HCT116 (cell line): Measurements from ENCODE around the gene SLC22A13. TPM values are rescaled to one million over a fixed set of nuclear protein-coding genes. Genes with fewer than 3 reads are reported as not detected.
A peak's percentile ranks its signal among the peaks of the same experiment; 100 is the strongest.

Experiments used
- ATAC-seq: fragments of 200-7000 bp; cut with Tn5 transposase; 2 replicates; pipeline ENCODE4 v1.9.1; 2020; ENCODE audit warnings: mild to moderate bottlenecking, moderate library complexity
- BruUV-seq: library from RNA; stranded (reverse); fragments of 400-500 nt; replicated peaks from 2 replicates; lab custom pipeline; 2021; lab: Mats Ljungman, UMichigan
- CTCF ChIA-PET: fragments of 300-600 bp; sonication (Branson Sonifier 250); formaldehyde crosslinking; loops from one replicate; lab custom pipeline; 2021; ENCODE audit warnings: antibody characterized with exemption; lab: Charles Lee
- POLR2A ChIA-PET: fragments of 300-600, 350-600 bp; sonication (Branson Sonifier 250); formaldehyde crosslinking; loops from one replicate; lab custom pipeline; 2021; ENCODE audit warnings: antibody characterized with exemption; lab: Charles Lee
- RAD21 ChIA-PET, 2 experiments: fragments of 300-600 bp; sonication (Branson Sonifier 250); formaldehyde crosslinking; loops; one replicate each; lab custom pipeline; 2023; ENCODE audit warnings: low total read pairs in 2 of 2; ENCODE audit not compliant: uncharacterized antibody in 2 of 2, unreplicated experiment in 2 of 2, low non-redundant PET in 1 of 2; lab: Charles Lee
- DNase-seq: peaks from one replicate; pipeline ENCODE4 v3.0.0-alpha.2; 2010; ENCODE audit warnings: low read depth, low spot score
- H2AFZ ChIP-seq: fragments of 200-600 bp; shearing (Covaris generic), sonication (generic); 2 replicates; pipeline ENCODE4 v1.6.1; 2017; ENCODE audit warnings: low read depth, mixed run types, mixed read lengths, antibody characterized with exemption, low read length; ENCODE audit not compliant: poor library complexity, severe bottlenecking
- H3K27ac ChIP-seq: 2 replicates; pipeline ENCODE4 v1.5.1; 2012; ENCODE audit warnings: low read depth, low read length
- H3K27me3 ChIP-seq: fragments of 200-600 bp; sonication (generic); 2 replicates; pipeline ENCODE4 v1.6.1; 2016; ENCODE audit warnings: mixed run types, low read length, mixed read lengths; ENCODE audit not compliant: insufficient read depth
- H3K36me3 ChIP-seq, 2 experiments: fragments of 200-500 bp in 1 of 2; fragments of 200-600 bp in 1 of 2; sonication (Bioruptor generic) in 1 of 2; sonication (generic) in 1 of 2; 2 replicates each; pipeline versions ENCODE4 v1.5.1 to v1.6.1; 2014 to 2016; ENCODE audit warnings: low read length in 2 of 2, inconsistent platforms in 1 of 2, mixed read lengths in 1 of 2, mixed run types in 1 of 2; ENCODE audit not compliant: insufficient read depth in 2 of 2, control insufficient read depth in 1 of 2
- H3K4me1 ChIP-seq, 2 experiments: fragments of 200-600 bp in 1 of 2; sonication (generic) in 1 of 2; 2 replicates each; pipeline versions ENCODE4 v1.5.1 to v1.6.1; 2012 to 2017; ENCODE audit warnings: low read length in 2 of 2, inconsistent platforms in 1 of 2, mild to moderate bottlenecking in 1 of 2, mixed read lengths in 1 of 2, mixed run types in 1 of 2, moderate library complexity in 1 of 2; ENCODE audit not compliant: insufficient read depth in 2 of 2, control insufficient read depth in 1 of 2
- H3K4me2 ChIP-seq: fragments of 200-600 bp; sonication (generic); 2 replicates; pipeline ENCODE4 v1.6.1; 2017; ENCODE audit warnings: mixed run types, low read length, mixed read lengths
- H3K4me3 ChIP-seq, 2 experiments: fragments of 200-600 bp in 1 of 2; sonication (generic) in 1 of 2; replicated peaks in 1 of 2; 2 replicates each; pipeline ENCODE4 v1.5.1; 2011 to 2016; ENCODE audit warnings: low read length in 2 of 2, control low read depth in 1 of 2, low read depth in 1 of 2, mild to moderate bottlenecking in 1 of 2, mixed read lengths in 1 of 2, mixed run types in 1 of 2
- H3K79me2 ChIP-seq: fragments of 200-600 bp; sonication (generic); 2 replicates; pipeline ENCODE4 v1.6.1; 2017; ENCODE audit warnings: mild to moderate bottlenecking, mixed run types, low read length, moderate library complexity, mixed read lengths; ENCODE audit not compliant: insufficient read depth
- H3K9ac ChIP-seq: fragments of 200-600 bp; sonication (generic); 2 replicates; pipeline ENCODE4 v1.6.1; 2016; ENCODE audit warnings: low read length, mixed read lengths
- H3K9me2 ChIP-seq: fragments of 200-600 bp; sonication (generic), shearing (Covaris generic); 2 replicates; pipeline ENCODE4 v1.6.1; 2017; ENCODE audit warnings: mixed run types, mild to moderate bottlenecking, moderate library complexity; ENCODE audit not compliant: insufficient read depth
- H3K9me3 ChIP-seq, 2 experiments: fragments of 200-500 bp in 1 of 2; fragments of 200-600 bp in 1 of 2; sonication (Bioruptor generic) in 1 of 2; sonication (generic) in 1 of 2; 2 replicates each; pipeline ENCODE4 v1.6.1; 2014 to 2017; ENCODE audit warnings: low read length in 2 of 2, mixed read lengths in 2 of 2, inconsistent platforms in 1 of 2, low read depth in 1 of 2, mild to moderate bottlenecking in 1 of 2, mixed run types in 1 of 2, moderate library complexity in 1 of 2; ENCODE audit not compliant: control insufficient read depth in 1 of 2, insufficient read depth in 1 of 2
- H4K20me1 ChIP-seq: fragments of 200-600 bp; sonication (generic), shearing (Covaris generic); 2 replicates; pipeline ENCODE4 v1.6.1; 2017; ENCODE audit warnings: mixed run types, mild to moderate bottlenecking, moderate library complexity; ENCODE audit not compliant: insufficient read depth
- EGR1 ChIP-seq: IDR thresholded peaks from 2 replicates; pipeline ENCODE4 v1.6.1; 2012; ENCODE audit warnings: low read depth
- ELF1 ChIP-seq: IDR thresholded peaks from 2 replicates; pipeline ENCODE4 v1.6.1; 2012; ENCODE audit warnings: low read depth, borderline replicate concordance
- EZH2 ChIP-seq: fragments of 200-600 bp; sonication (generic); IDR thresholded peaks from 2 replicates; pipeline ENCODE4 v1.6.1; 2017; ENCODE audit warnings: antibody characterized with exemption, mixed run types
- EZH2phosphoT487 ChIP-seq: fragments of 200-600 bp; IDR thresholded peaks from 2 replicates; pipeline ENCODE4 v1.6.1; 2018; ENCODE audit warnings: antibody characterized with exemption, borderline replicate concordance
- FOSL1 ChIP-seq: IDR thresholded peaks from 2 replicates; pipeline ENCODE4 v1.6.1; 2012; ENCODE audit warnings: low read depth
- JUND ChIP-seq: IDR thresholded peaks from 2 replicates; pipeline ENCODE4 v1.6.1; 2012
- POLR2AphosphoS5 ChIP-seq: IDR thresholded peaks from 2 replicates; pipeline ENCODE4 v1.6.1; 2011; ENCODE audit warnings: mild to moderate bottlenecking, low read depth, low read length, moderate library complexity
- RAD21 ChIP-seq: IDR thresholded peaks from 2 replicates; pipeline ENCODE4 v1.6.1; 2012; ENCODE audit warnings: low read depth, mild to moderate bottlenecking
- SIN3A ChIP-seq: IDR thresholded peaks from 2 replicates; pipeline ENCODE4 v1.6.1; 2012; ENCODE audit warnings: low read depth
- SRF ChIP-seq: IDR thresholded peaks from 2 replicates; pipeline ENCODE4 v1.6.1; 2012; ENCODE audit warnings: low read depth
- TCF7L2 ChIP-seq: IDR thresholded peaks from 2 replicates; pipeline ENCODE4 v1.7.0; 2011; ENCODE audit warnings: borderline replicate concordance, inconsistent platforms; ENCODE audit not compliant: insufficient read depth, insufficient read length; ENCODE audit errors: extremely low read depth
- ZFX ChIP-seq: fragments of 450-650 bp; IDR thresholded peaks from 2 replicates; pipeline ENCODE4 v1.6.1; 2017
- intact Hi-C: fragments of 100-400 bp; cut with micrococcal nuclease; formaldehyde crosslinking; loops from 2 replicates; pipeline ENCODE4 v1.10.0; 2022
- total RNA-seq: library from RNA; stranded (reverse); gene quantifications from one replicate; pipeline ENCODE4 v1.2.1, GENCODE V29; 2021; ENCODE audit not compliant: unreplicated experiment
- TF ChIP-seq, protein P1 (sequence below): IDR thresholded peaks from 2 replicates; pipeline ENCODE4 v1.6.1; 2012; ENCODE audit warnings: low read depth
- TF ChIP-seq, protein P2 (sequence below): IDR thresholded peaks from 2 replicates; pipeline ENCODE4 v1.6.1; 2012
- TF ChIP-seq, protein P3 (sequence below): IDR thresholded peaks from 2 replicates; pipeline ENCODE4 v1.6.1; 2012

SLC22A13 gene
- total RNA-seq, 1 experiment from 2014 or later = 0.47 TPM

DNA sequence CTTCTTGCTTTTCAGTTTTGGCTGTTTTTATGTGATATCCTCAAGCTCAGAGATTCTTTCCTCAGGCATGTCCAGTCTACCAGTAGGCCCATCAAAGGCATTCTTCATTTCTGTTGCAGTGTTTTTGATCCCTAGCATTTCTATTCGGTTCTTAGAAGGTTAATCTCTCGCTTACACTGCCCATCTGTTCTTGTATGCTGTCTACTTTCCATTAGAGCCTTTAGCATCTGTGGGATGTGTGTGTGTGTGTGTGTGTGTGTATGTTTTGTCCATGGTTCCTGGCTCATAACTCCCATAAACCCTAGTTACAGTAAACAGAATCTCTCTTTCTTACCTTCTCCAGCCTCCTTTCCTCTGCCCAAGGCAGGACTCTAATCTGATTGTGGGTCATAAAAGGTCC lies 5.1 kb upstream of the SLC22A13 start:
- no peaks in the 10 kb centered on the region for H3K9me3 ChIP-seq
- H3K27me3 ChIP-seq = no peaks in the 10 kb centered on the region
- TF ChIP-seq EGR1 (no peak), RAD21 (no peak), TCF7L2 (no peak)
- TF ChIP-seq, protein P1, sequence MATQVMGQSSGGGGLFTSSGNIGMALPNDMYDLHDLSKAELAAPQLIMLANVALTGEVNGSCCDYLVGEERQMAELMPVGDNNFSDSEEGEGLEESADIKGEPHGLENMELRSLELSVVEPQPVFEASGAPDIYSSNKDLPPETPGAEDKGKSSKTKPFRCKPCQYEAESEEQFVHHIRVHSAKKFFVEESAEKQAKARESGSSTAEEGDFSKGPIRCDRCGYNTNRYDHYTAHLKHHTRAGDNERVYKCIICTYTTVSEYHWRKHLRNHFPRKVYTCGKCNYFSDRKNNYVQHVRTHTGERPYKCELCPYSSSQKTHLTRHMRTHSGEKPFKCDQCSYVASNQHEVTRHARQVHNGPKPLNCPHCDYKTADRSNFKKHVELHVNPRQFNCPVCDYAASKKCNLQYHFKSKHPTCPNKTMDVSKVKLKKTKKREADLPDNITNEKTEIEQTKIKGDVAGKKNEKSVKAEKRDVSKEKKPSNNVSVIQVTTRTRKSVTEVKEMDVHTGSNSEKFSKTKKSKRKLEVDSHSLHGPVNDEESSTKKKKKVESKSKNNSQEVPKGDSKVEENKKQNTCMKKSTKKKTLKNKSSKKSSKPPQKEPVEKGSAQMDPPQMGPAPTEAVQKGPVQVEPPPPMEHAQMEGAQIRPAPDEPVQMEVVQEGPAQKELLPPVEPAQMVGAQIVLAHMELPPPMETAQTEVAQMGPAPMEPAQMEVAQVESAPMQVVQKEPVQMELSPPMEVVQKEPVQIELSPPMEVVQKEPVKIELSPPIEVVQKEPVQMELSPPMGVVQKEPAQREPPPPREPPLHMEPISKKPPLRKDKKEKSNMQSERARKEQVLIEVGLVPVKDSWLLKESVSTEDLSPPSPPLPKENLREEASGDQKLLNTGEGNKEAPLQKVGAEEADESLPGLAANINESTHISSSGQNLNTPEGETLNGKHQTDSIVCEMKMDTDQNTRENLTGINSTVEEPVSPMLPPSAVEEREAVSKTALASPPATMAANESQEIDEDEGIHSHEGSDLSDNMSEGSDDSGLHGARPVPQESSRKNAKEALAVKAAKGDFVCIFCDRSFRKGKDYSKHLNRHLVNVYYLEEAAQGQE = no peak
- TF ChIP-seq, protein P2, sequence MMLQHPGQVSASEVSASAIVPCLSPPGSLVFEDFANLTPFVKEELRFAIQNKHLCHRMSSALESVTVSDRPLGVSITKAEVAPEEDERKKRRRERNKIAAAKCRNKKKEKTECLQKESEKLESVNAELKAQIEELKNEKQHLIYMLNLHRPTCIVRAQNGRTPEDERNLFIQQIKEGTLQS = no peak
- no peaks in the 10 kb centered on the region for H4K20me1 ChIP-seq
- ATAC-seq (no peak), DNase-seq (no peak)
- ChIA-PET RAD21 (no interaction called here), POLR2A (no interaction called here), CTCF (no interaction called here)
- no peaks in the 10 kb centered on the region for H3K4me1 ChIP-seq
- intact Hi-C loops = no loop called here
- H3K4me3 ChIP-seq = no peak overlapping the region
- H3K4me2 ChIP-seq = no peak overlapping the region
- H2AFZ ChIP-seq = no peak overlapping the region
- H3K27ac ChIP-seq = no peak overlapping the region
- no peak overlapping the region for H3K9ac ChIP-seq
- no peaks in the 10 kb centered on the region for H3K79me2 ChIP-seq
- no TSS peak for BruUV-seq
- no peaks in the 10 kb centered on the region for H3K36me3 ChIP-seq
- no peaks in the 10 kb centered on the region for H3K9me2 ChIP-seq

DNA sequence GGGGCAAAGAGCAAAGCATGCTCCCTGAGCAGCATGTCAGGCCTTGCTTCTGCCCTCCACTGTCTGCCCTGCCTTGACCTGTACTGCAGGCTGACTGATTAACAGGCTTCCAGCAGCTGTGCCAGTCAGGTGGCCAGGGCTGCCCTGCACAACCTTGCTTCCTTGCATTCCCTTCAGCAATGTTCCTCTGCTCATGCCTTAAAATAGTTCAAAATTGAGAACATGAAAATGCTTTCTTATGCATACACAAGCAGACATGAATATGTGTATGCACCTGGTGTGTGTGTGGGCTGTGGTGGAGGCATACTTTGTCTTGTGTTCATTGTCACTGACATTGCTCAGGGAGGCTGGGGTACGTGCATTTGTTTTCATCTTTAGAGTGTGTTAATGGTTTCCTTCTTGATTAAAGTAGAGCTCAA lies 1.2 kb upstream of the SLC22A13 start:
- DNase-seq = no peak
- Histone ChIP-seq H3K79me2 (no peaks in the 10 kb centered on the region), H3K9me3 (no peaks in the 10 kb centered on the region), H3K27me3 (no peaks in the 10 kb centered on the region), H3K4me2 (no peak overlapping the region), H4K20me1 (no peaks in the 10 kb centered on the region), H3K27ac (no peak overlapping the region), H2AFZ (no peak overlapping the region), H3K9ac (no peak overlapping the region), H3K36me3 (no peaks in the 10 kb centered on the region), H3K9me2 (no peaks in the 10 kb centered on the region), H3K4me1 (peaks cover 0 to 2% of the 10 kb centered on the region in 2 experiments; a peak in 1 of 4 replicates), H3K4me3 (no peak overlapping the region)
- POLR2A ChIA-PET = interaction anchor here (0.8 kb wide), 1 partner anchor 127 kb away, joined by 3 read pairs; the partner anchor contains the start of gene ACAA1
- CTCF ChIA-PET = no interaction called here
- TF ChIP-seq POLR2AphosphoS5 (no peak), EZH2 (no peak), SRF (no peak), SIN3A (no peak), FOSL1 (no peak), ELF1 (no peak), TCF7L2 (no peak), ZFX (no peak), JUND (no peak), EZH2phosphoT487 (no peak)
- TF ChIP-seq, protein P3, sequence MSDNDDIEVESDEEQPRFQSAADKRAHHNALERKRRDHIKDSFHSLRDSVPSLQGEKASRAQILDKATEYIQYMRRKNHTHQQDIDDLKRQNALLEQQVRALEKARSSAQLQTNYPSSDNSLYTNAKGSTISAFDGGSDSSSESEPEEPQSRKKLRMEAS = no peak
- TF ChIP-seq, protein P2 = no peak
- no TSS peak for BruUV-seq
- RAD21 ChIA-PET = no interaction called here
- ATAC-seq = 0 out of 2 replicates have a peak, but pooled peaks have one; percentile 20
- intact Hi-C loops = no loop called here
